Measurements from ENCODE around the gene IGFBP3. TPM values are rescaled to one million over a fixed set of nuclear protein-coding genes. Genes with fewer than 3 reads are reported as not detected.

IGFBP3 gene
- total and polyA plus RNA-seq, 2 donors from 2014 or later, result 50.5 to 193 TPM

- TF ChIP-seq, protein P1, sequence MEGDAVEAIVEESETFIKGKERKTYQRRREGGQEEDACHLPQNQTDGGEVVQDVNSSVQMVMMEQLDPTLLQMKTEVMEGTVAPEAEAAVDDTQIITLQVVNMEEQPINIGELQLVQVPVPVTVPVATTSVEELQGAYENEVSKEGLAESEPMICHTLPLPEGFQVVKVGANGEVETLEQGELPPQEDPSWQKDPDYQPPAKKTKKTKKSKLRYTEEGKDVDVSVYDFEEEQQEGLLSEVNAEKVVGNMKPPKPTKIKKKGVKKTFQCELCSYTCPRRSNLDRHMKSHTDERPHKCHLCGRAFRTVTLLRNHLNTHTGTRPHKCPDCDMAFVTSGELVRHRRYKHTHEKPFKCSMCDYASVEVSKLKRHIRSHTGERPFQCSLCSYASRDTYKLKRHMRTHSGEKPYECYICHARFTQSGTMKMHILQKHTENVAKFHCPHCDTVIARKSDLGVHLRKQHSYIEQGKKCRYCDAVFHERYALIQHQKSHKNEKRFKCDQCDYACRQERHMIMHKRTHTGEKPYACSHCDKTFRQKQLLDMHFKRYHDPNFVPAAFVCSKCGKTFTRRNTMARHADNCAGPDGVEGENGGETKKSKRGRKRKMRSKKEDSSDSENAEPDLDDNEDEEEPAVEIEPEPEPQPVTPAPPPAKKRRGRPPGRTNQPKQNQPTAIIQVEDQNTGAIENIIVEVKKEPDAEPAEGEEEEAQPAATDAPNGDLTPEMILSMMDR (IDR thresholded peaks at IDR 0.05; ENCODE audit: borderline replicate concordance, extremely low read depth, insufficient read depth), result no peak
- intact Hi-C loops (cut with DNase I), result no loop called here
- peaks cover 0 to 8% (median 0%) of the 10 kb centered on the region in 3 donors for H3K4me1 ChIP-seq (ENCODE audit: control insufficient read depth in 2 of 3, insufficient read depth in 2 of 3, low read depth in 1 of 3, low read length in 3 of 3)
- no peak overlapping the region for H3K9ac ChIP-seq (ENCODE audit: low read length in 3 of 3)
- no peaks in the 10 kb centered on the region for H3K36me3 ChIP-seq (ENCODE audit: control insufficient read depth in 2 of 3, insufficient read depth in 3 of 3, low read length in 3 of 3)
- FAIRE-seq (no peak), DNase-seq (peak in 2 of 5 donors; percentile 57 to 60)
- no peaks in the 10 kb centered on the region for H3K9me3 ChIP-seq (ENCODE audit: control insufficient read depth in 2 of 3, insufficient read depth in 1 of 3, low read length in 3 of 3)
- H3K27me3 ChIP-seq (ENCODE audit: control insufficient read depth, insufficient read depth, low read length), result peaks cover 13% of the 10 kb centered on the region
- no peak overlapping the region for H3K4me3 ChIP-seq (ENCODE audit: low read length in 3 of 3)
- no peak overlapping the region for H3K27ac ChIP-seq (ENCODE audit: low read depth in 2 of 2, low read length in 2 of 2)
Observed at GRCh38 chr7:45888993-45889366, 32.1 kb downstream of the IGFBP3 start.

GRCh38 chr7:45888185-45888992 lies 32.7 kb downstream of the IGFBP3 start, which contains the start of gene IGFBP1:
TSS of gene IGFBP1 (plus strand) at chr7:45888488. CDS start at chr7:45888653, 165 bp downstream.
- H3K4me1 ChIP-seq (ENCODE audit: control insufficient read depth in 2 of 3, insufficient read depth in 2 of 3, low read depth in 1 of 3, low read length in 3 of 3), result peaks cover 0 to 8% (median 0%) of the 10 kb centered on the region in 3 donors
- H3K4me3 ChIP-seq (ENCODE audit: low read length in 3 of 3), result peak within 1 kb of the TSS in 1 of 3 donors; percentile 42
- H3K9me3 ChIP-seq (ENCODE audit: control insufficient read depth in 2 of 3, insufficient read depth in 1 of 3, low read length in 3 of 3), result no peaks in the 10 kb centered on the region
- peaks cover 13% of the 10 kb centered on the region for H3K27me3 ChIP-seq (ENCODE audit: control insufficient read depth, insufficient read depth, low read length)
- intact Hi-C loops (cut with DNase I), result no loop called here
- DNase-seq (peak; percentile 43 to 73 (median 53)), FAIRE-seq (no peak)
- TF ChIP-seq, protein P1 (IDR thresholded peaks at IDR 0.05; ENCODE audit: borderline replicate concordance, extremely low read depth, insufficient read depth), result no peak
- no peaks in the 10 kb centered on the region for H3K36me3 ChIP-seq (ENCODE audit: control insufficient read depth in 2 of 3, insufficient read depth in 3 of 3, low read length in 3 of 3)
- no peak within 1 kb of the TSS for H3K27ac ChIP-seq (ENCODE audit: low read depth in 2 of 2, low read length in 2 of 2)
- H3K9ac ChIP-seq (ENCODE audit: low read length in 3 of 3), result no peak within 1 kb of the TSS

- TF ChIP-seq, protein P1 (IDR thresholded peaks at IDR 0.05; ENCODE audit: borderline replicate concordance, extremely low read depth, insufficient read depth), result no peak
- no peak for FAIRE-seq
- no peak for DNase-seq
- intact Hi-C loops (cut with DNase I), result no loop called here
- no peaks in the 10 kb centered on the region for H3K9me3 ChIP-seq (ENCODE audit: control insufficient read depth in 2 of 3, insufficient read depth in 1 of 3, low read length in 3 of 3)
- no peaks in the 10 kb centered on the region for H3K36me3 ChIP-seq (ENCODE audit: control insufficient read depth in 2 of 3, insufficient read depth in 3 of 3, low read length in 3 of 3)
- H3K27me3 ChIP-seq (ENCODE audit: control insufficient read depth, insufficient read depth, low read length), result peaks cover 13% of the 10 kb centered on the region
- no peak overlapping the region for H3K4me3 ChIP-seq (ENCODE audit: low read length in 3 of 3)
- no peak overlapping the region for H3K27ac ChIP-seq (ENCODE audit: low read depth in 2 of 2, low read length in 2 of 2)
- no peak overlapping the region for H3K9ac ChIP-seq (ENCODE audit: low read length in 3 of 3)
- H3K4me1 ChIP-seq (ENCODE audit: control insufficient read depth in 2 of 3, insufficient read depth in 2 of 3, low read depth in 1 of 3, low read length in 3 of 3), result peaks cover 0 to 8% (median 0%) of the 10 kb centered on the region in 3 donors
Observed at GRCh38 chr7:45886931-45887667, 34.0 kb downstream of the IGFBP3 start.
